ES-I3 (cell line): Measurements from ENCODE around the gene ZNF33A.
"Not testable (repeated sequence)": the region's sequence is repeated elsewhere in the genome, so short reads cannot be mapped to it uniquely, and the experiment has no call there.

Source experiments
- H3K36me3 ChIP-seq: 2 replicates; pipeline ENCODE4 v1.6.1; 2013; ENCODE audit warnings: mild to moderate bottlenecking, low read length, control low read depth, moderate library complexity; ENCODE audit not compliant: insufficient read depth
- H3K4me1 ChIP-seq: 2 replicates; pipeline ENCODE4 v1.6.1; 2013; ENCODE audit warnings: mild to moderate bottlenecking, control low read depth, low read length; ENCODE audit not compliant: insufficient read depth
- H3K9ac ChIP-seq: 2 replicates; pipeline ENCODE4 v1.6.1; 2013; ENCODE audit warnings: low read depth, mild to moderate bottlenecking, low read length, moderate library complexity
- H3K9me3 ChIP-seq: 2 replicates; pipeline ENCODE4 v1.6.1; 2013; ENCODE audit warnings: mild to moderate bottlenecking, low read length, moderate library complexity; ENCODE audit not compliant: control insufficient read depth, insufficient read depth

The ZNF33A gene

DNA sequence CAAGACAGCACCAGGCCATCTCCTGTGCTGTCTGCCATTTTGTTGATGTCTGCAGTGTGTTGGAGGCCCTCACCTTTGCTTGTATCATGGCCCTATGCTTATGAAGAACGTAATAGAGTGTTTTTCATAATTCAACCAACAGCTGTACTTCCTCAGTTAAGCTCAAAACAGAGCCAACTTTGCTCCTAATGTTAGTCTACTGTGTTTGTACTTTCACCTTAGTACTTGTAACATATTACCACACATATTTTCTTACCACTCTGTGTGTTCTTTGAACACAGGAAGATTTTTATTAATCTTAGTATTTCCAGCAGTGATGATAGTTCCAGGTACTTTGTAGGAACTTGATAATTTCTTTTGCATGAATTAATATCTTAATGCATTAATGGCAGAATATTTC lies 5.9 kb downstream of the ZNF33A start:
- H3K4me1 ChIP-seq, result no peaks in the 10 kb centered on the region
- H3K9me3 ChIP-seq, result no peaks in the 10 kb centered on the region
- peaks cover 6% of the 10 kb centered on the region; the same call in 1 of the 2 replicates for H3K36me3 ChIP-seq
- H3K9ac ChIP-seq, result no peak overlapping the region

- H3K9me3 ChIP-seq, H3K4me1 ChIP-seq, H3K9ac ChIP-seq, H3K36me3 ChIP-seq: not testable (repeated sequence)
These were observed 8.6 kb downstream of the ZNF33A start for GRCh38 chr10:38019124-38019523.

DNA sequence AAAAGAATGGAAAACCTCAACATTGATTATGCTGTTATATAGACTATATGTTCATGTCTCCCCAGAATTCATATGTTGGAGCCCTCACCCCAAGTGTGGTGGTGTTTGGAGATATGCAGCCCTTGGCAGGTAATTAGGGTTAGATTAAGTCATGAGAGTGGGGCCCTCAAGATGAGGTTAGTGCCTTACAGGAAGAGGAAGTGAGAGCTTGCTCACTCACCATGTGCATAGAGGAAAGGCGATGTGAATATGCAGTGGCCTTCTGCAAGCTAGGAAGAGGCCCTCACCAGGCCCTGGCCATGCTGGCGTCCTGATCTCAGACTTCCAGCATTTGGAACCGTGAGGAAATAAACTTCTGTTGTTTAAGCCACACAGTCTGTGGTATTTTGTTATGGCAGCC lies 14.8 kb downstream of the ZNF33A start:
- Histone ChIP-seq H3K9me3 (no peaks in the 10 kb centered on the region), H3K4me1 (no peaks in the 10 kb centered on the region), H3K36me3 (peaks cover 4% of the 10 kb centered on the region; the same call in 1 of the 2 replicates), H3K9ac (no peak overlapping the region)

GRCh38 chr10:38027986-38028385 lies 17.5 kb downstream of the ZNF33A start:
- Histone ChIP-seq H3K36me3 (peaks cover 4% of the 10 kb centered on the region; the same call in 1 of the 2 replicates), H3K9ac (no peak overlapping the region), H3K4me1 (no peaks in the 10 kb centered on the region), H3K9me3 (no peaks in the 10 kb centered on the region)

- Histone ChIP-seq H3K36me3 (no peaks in the 10 kb centered on the region; the same call in 1 of the 2 replicates), H3K9ac (no peak overlapping the region), H3K4me1 (no peaks in the 10 kb centered on the region), H3K9me3 (no peaks in the 10 kb centered on the region; the same call in 1 of the 2 replicates)
These were observed 22.4 kb downstream of the ZNF33A start for GRCh38 chr10:38032886-38033285.

DNA sequence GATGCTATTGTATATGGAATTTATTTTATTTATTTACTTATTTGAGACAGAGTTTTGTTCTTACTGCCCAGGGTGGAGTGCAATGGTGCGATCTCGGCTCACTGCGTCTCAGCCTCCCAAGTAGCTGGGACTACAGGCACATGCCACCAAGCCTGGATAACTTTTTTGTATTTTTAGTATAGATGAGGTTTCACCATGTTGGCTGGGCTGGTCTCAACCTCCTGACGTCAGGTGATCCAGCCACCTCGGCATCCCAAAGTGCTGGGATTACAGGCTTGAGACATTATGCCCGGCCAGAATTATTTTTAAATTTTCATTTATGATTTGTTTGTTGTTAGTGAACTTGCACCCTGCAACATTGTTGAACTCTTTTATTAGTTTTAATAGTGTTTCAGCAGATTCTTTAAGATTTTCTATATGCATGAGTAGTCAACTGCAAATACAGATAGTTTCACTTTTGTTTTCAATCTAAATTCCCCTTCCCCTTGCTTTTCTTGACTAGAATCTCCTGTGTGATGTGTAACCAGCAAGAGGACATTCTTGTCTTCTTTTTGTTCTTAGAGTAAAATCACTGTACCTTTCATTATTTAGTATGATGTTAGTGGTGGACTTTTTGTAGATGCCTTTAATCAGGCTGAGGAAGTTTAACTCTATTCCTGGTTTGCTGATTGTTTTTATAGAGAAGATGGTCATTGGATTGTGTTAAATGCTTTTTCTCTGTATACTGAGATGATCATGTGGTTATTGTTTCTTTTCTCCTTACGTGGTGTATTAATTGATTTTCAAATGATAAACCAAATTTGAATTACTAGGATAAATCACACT lies 27.8 kb downstream of the ZNF33A start:
- Histone ChIP-seq H3K9ac (no peak overlapping the region), H3K9me3 (no peaks in the 10 kb centered on the region; the same call in 1 of the 2 replicates), H3K4me1 (no peaks in the 10 kb centered on the region), H3K36me3 (no peaks in the 10 kb centered on the region)

- no peaks in the 10 kb centered on the region for H3K36me3 ChIP-seq
- no peak overlapping the region for H3K9ac ChIP-seq
These were observed 28.4 kb downstream of the ZNF33A start for GRCh38 chr10:38038932-38039245.

DNA sequence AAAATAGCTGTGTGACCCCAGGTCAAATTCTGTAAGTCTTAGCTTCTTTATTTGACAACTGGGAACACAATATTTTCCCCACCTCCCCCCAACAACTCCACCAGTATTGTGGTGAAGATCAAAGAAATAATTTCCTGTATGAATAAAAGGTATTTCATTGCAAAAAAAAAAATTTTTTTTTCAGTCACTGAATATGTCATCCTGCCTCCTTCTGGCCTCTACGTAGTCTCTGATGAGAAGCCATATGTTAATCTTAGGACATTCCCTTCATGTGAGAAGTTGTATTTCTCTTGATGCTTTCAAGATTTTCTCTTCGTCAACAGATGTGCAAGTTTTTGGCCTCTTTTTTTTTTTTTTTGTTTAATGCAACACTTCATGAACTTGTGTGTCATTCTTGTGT lies 33.0 kb downstream of the ZNF33A start:
- H3K36me3 ChIP-seq, result peaks cover 5% of the 10 kb centered on the region; the same call in 1 of the 2 replicates
- H3K9ac ChIP-seq, result no peak overlapping the region
- peaks cover 3% of the 10 kb centered on the region; the same call in 1 of the 2 replicates for H3K9me3 ChIP-seq
- H3K4me1 ChIP-seq, result no peaks in the 10 kb centered on the region

More at GRCh38 chr10:38038932-38039245, 28.4 kb downstream of the ZNF33A start:
- H3K9me3 ChIP-seq, result no peaks in the 10 kb centered on the region; the same call in 1 of the 2 replicates
- H3K4me1 ChIP-seq, result no peaks in the 10 kb centered on the region

DNA sequence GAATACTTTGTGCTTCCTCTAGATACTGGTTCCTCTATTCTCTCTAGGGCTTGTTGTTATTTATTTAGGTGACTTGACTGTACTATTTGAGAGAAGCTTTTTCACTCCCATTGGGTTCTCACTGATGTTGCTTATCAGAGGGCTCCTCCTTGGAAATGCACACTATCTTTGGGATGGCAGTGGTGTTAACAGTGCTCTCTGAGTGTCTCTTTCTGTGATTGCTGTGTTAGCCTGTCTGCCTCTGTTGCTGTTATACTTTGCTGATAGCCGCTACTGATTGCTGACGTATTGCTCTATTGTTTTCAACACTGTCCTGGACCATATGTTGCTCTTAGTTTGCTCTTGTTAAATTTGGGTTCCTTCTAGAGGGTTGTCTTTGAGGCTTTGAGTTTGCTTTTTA lies 34.7 kb downstream of the ZNF33A start:
- Histone ChIP-seq H3K9me3 (peaks cover 4% of the 10 kb centered on the region; the same call in 1 of the 2 replicates), H3K36me3 (peaks cover 5% of the 10 kb centered on the region; the same call in 1 of the 2 replicates), H3K4me1 (no peaks in the 10 kb centered on the region), H3K9ac (no peak overlapping the region)

- no peak overlapping the region for H3K9ac ChIP-seq
- peaks cover 5% of the 10 kb centered on the region; the same call in 1 of the 2 replicates for H3K36me3 ChIP-seq
- no peaks in the 10 kb centered on the region for H3K4me1 ChIP-seq
- peaks cover 11% of the 10 kb centered on the region; the same call in 1 of the 2 replicates for H3K9me3 ChIP-seq
These were observed 37.2 kb downstream of the ZNF33A start for GRCh38 chr10:38047666-38048065.

- Histone ChIP-seq H3K4me1 (no peaks in the 10 kb centered on the region), H3K9ac (no peak overlapping the region), H3K36me3 (peaks cover 12% of the 10 kb centered on the region; the same call in 1 of the 2 replicates), H3K9me3 (peaks cover 32% of the 10 kb centered on the region)
These were observed 39.7 kb downstream of the ZNF33A start for GRCh38 chr10:38050212-38050611.

DNA sequence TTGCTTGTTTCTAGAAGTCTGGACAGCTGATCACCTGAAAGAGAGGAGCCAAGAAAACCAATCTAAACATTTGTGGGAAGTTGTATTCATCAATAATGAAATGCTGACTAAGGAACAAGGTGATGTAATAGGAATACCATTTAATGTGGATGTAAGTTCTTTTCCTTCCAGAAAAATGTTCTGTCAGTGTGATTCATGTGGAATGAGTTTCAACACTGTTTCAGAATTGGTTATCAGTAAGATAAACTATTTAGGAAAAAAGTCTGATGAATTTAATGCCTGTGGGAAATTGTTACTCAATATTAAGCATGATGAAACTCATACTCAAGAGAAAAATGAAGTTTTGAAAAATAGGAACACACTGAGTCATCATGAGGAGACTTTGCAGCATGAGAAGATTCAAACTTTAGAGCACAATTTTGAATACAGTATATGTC lies 43.9 kb downstream of the ZNF33A start:
- Histone ChIP-seq H3K9me3 (peaks cover 46% of the 10 kb centered on the region), H3K36me3 (peaks cover 17% of the 10 kb centered on the region; the same call in 1 of the 2 replicates)

GRCh38 chr10:38055274-38055894 lies 44.9 kb downstream of the ZNF33A start:
- Histone ChIP-seq H3K36me3 (peaks cover 18% of the 10 kb centered on the region; the same call in 1 of the 2 replicates), H3K9me3 (peaks cover 43% of the 10 kb centered on the region)
- H3K9ac ChIP-seq, H3K4me1 ChIP-seq: not testable (repeated sequence)

More for the DNA sequence above, 43.9 kb downstream of the ZNF33A start:
- Histone ChIP-seq H3K9ac (no peak overlapping the region), H3K4me1 (no peaks in the 10 kb centered on the region)

DNA sequence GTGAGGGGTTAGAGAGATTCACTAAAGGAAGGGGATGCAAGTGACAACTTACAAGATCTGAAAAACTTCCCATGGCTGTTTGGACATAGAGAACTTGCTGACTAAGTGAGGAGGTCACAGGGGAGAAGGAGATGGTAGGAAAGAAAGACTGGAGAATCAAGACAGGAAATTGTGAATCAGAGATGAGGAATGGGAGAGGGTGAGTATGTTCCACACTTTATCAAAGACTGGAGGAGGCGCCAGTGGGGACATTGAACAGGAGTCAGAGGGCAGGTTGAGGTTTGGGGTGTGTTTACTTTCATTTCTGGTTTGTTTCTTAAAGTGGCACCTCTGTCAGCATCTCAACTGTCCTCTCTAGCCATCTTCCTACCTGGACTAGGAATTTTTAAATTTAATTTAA lies 59.2 kb downstream of the ZNF33A start:
- H3K4me1 ChIP-seq, H3K9ac ChIP-seq, H3K36me3 ChIP-seq, H3K9me3 ChIP-seq: not testable (repeated sequence)

- Histone ChIP-seq H3K9ac (no peak overlapping the region), H3K9me3 (no peaks in the 10 kb centered on the region), H3K4me1 (no peaks in the 10 kb centered on the region), H3K36me3 (no peaks in the 10 kb centered on the region)
These were observed 60.0 kb downstream of the ZNF33A start for GRCh38 chr10:38070501-38070900.
